Upper lobe of left lung (tissue), 6 donors: Measurements from ENCODE around the gene KIF12. TPM values are rescaled to one million over a fixed set of nuclear protein-coding genes. Genes with fewer than 3 reads are reported as not detected.
"Not testable (repeated sequence)": the region's sequence is repeated elsewhere in the genome, so short reads cannot be mapped to it uniquely, and the experiment has no call there.

Experiments used
- ATAC-seq, 2 donors: fragments of 200-7000 bp; cut with Tn5 transposase; one replicate each; pipeline ENCODE4 v1.9.1; 2022; ENCODE audit warnings: mild to moderate bottlenecking in 2 of 2, moderate library complexity in 2 of 2; ENCODE audit not compliant: low FRiP score in 2 of 2
- DNase-seq, 2 donors: peaks; one replicate each; pipeline ENCODE4 v3.0.0-alpha.2; 2019 to 2020
- H3K27ac ChIP-seq, 4 donors: fragments of 200-600 bp; sonication (generic); one replicate each; pipeline ENCODE4 v1.5.1; 2016 to 2019
- H3K27me3 ChIP-seq, 4 donors: fragments of 200-600 bp; sonication (generic); one replicate each; pipeline ENCODE4 v1.5.1; 2017 to 2019
- H3K36me3 ChIP-seq, 4 donors: fragments of 200-600 bp; sonication (generic); one replicate each; pipeline ENCODE4 v1.5.1; 2016 to 2019
- H3K4me1 ChIP-seq, 4 donors: fragments of 200-600 bp; sonication (generic); one replicate each; pipeline ENCODE4 v1.5.1; 2018 to 2019
- H3K4me3 ChIP-seq, 4 donors: fragments of 200-600 bp; sonication (generic); one replicate each; pipeline ENCODE4 v1.5.1; 2017 to 2019; ENCODE audit warnings: mild to moderate bottlenecking in 2 of 4, moderate library complexity in 1 of 4
- H3K9me3 ChIP-seq, 4 donors: fragments of 200-600 bp; sonication (generic); one replicate each; pipeline ENCODE4 v1.5.1; 2018 to 2019
- CTCF ChIP-seq, 6 experiments: fragments of 450-650 bp in 4 of 6; fragments of 200-600 bp in 2 of 6; sonication (generic) in 2 of 6; IDR thresholded peaks; one replicate each; pipeline ENCODE4 v1.5.1; 2016 to 2019; ENCODE audit warnings: antibody characterized with exemption in 6 of 6
- EP300 ChIP-seq, 4 donors: sonication (generic); formaldehyde crosslinking; IDR thresholded peaks; one replicate each; pipeline ENCODE4 v1.5.1; 2017; ENCODE audit warnings: antibody characterized with exemption in 4 of 4, control low read depth in 2 of 4
- POLR2A ChIP-seq, 4 donors: fragments of 450-650 bp; IDR thresholded peaks; one replicate each; pipeline ENCODE4 v1.5.1; 2016 to 2017; ENCODE audit warnings: antibody characterized with exemption in 4 of 4, mild to moderate bottlenecking in 2 of 4
- POLR2AphosphoS5 ChIP-seq, 2 donors: sonication (generic); formaldehyde crosslinking; IDR thresholded peaks; one replicate each; pipeline ENCODE4 v1.5.1; 2017; ENCODE audit warnings: antibody characterized with exemption in 2 of 2
- WGBS, 2 donors: methylation state at CpG; one replicate each; pipeline ENCODE4 v1.1.5; 2017 to 2018; 5-methylcytosine and 5-hydroxymethylcytosine counted together
- total RNA-seq, 6 donors: library from RNA; depleted of rRNA in 4 of 6; stranded (reverse); fragments of >200 nt in 4 of 6; gene quantifications; one replicate each; pipeline versions ENCODE4 v1.1.0 to v1.2.1, GENCODE V29; 2016 to 2021
- donor health status: DM: no; HTN: no; CAD: no; lungs with moderate emphysema.
- donor health status: DM: no; HTN: yes; CAD: no; lungs with severe emphysema.

The KIF12 gene
- total RNA-seq, 6 donors from 2014 or later = 2.3 to 16.8 (median 4.4) TPM

GRCh38 chr9:114130141-114130540 is 31.0 kb upstream of the KIF12 start:
- Histone ChIP-seq H3K4me1 (no peaks in the 10 kb centered on the region), H3K36me3 (no peaks in the 10 kb centered on the region), H3K9me3 (peaks cover 0 to 10% (median 9%) of the 10 kb centered on the region in 4 donors), H3K27ac (no peak overlapping the region), H3K27me3 (no peaks in the 10 kb centered on the region), H3K4me3 (no peak overlapping the region)
- no peak for DNase-seq
- TF ChIP-seq CTCF (IDR thresholded peaks at IDR 0.05) = no peak
- no peak for TF ChIP-seq POLR2A (IDR thresholded peaks at IDR 0.05)
- TF ChIP-seq POLR2AphosphoS5 (IDR thresholded peaks at IDR 0.05) = no peak
- no peak for TF ChIP-seq EP300 (IDR thresholded peaks at IDR 0.05)
- no peak for ATAC-seq
- 80 to 83% methylated on average over 6 to 7 of the region's 7 CpGs for WGBS, 2 donors

DNA sequence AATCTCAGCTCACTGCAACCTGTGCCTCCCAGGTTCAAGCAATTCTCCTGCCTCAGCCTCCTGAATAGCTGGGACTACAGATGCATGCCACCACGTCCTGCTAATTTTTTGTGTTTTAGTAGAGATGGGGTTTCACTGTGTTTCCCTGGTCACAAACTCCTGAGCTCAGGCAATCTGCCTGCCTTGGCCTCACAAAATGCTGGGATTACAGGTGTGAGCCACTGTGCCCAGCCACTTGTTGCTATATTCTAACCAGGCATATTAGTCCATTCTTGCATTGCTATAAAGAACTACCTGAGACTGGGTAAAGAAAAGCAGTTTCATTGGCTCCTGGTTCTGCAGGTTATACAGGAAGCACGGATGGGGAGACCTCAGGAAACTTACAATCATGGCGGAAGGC is 29.7 kb upstream of the KIF12 start:
- H3K27ac ChIP-seq, H3K4me3 ChIP-seq, H3K36me3 ChIP-seq, ATAC-seq, H3K4me1 ChIP-seq, DNase-seq, H3K27me3 ChIP-seq: not testable (repeated sequence)
- H3K9me3 ChIP-seq = peaks cover 0 to 10% (median 9%) of the 10 kb centered on the region in 4 donors
- 76 to 83% methylated on average over 3 of the region's 3 CpGs for WGBS, 2 donors

DNA sequence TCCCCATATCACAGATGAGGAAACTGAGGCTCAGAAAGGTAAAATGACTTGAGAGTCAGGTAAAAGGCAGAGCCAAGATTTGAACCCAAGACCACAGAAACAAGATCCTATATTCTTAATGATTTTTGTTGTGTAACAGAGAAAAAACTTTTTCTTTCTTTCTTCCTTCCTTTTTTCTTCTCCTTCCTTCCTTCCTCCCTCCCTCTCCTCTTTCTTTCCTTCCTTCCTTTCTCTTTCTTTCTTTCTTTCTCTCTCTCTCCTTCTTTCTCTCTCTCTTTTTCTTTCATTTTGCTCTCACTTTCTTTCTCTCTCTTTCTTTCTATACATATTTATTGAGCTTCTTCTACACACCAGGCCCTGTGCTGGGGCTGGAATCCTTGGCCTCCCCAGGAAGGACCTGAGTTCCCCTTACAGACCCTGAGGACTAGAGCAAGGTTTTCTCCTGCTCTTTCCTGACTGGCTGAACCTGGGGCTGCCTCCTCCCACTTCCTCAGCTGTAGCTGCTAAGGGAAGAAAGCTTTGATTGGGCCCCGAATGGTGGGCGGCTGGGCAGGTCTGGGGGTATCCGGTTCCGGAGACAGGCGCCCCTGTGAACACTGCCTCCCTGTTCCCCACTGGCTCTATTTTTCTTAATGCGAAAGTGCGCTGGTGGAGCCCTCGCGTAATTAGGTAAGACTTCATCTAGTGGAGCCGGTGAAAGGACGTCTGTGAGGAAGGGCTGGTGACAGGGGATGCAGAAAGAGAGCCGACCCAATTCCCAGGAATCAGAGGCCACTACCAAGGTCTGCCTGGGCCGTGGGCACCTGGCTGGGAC is 27.4 kb upstream of the KIF12 start:
- H3K4me1 ChIP-seq = no peaks in the 10 kb centered on the region
- TF ChIP-seq POLR2AphosphoS5 (IDR thresholded peaks at IDR 0.05) (no peak), POLR2A (IDR thresholded peaks at IDR 0.05) (no peak), EP300 (IDR thresholded peaks at IDR 0.05) (no peak), CTCF (IDR thresholded peaks at IDR 0.05) (no peak)
- 65 to 74% methylated on average over 13 of the region's 13 CpGs for WGBS, 2 donors
- ATAC-seq (no peak), DNase-seq (no peak)
- peaks cover 0 to 10% (median 9%) of the 10 kb centered on the region in 4 donors for H3K9me3 ChIP-seq
- no peaks in the 10 kb centered on the region for H3K36me3 ChIP-seq
- no peak overlapping the region for H3K4me3 ChIP-seq
- no peak overlapping the region for H3K27ac ChIP-seq
- H3K27me3 ChIP-seq = no peaks in the 10 kb centered on the region

DNA sequence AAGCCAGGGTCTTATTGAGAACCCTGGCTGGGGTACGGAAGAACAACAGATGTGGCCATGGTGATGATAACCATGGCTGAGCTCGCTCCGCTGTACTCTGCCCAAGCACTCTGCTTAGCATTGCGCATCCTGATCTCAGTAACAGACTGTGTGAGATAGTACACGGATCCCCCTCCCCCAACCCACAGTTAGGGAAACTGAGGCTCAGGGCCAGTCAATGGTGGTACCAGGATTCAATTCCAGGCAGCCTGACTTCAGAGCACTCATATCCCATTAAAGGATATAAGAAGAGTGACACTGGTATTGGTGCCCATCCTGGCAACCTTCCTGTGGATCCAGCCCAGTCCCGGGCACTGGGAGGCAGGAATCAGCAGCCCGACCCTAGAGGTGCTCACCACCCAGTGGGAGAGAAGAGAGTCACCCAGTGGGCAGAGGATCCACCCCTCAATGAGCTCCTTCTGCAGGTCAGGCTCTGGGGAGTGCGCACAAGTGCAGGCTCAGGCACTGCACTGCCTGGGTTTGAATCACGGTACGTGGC is 26.5 kb upstream of the KIF12 start:
- DNase-seq = no peak
- no peak overlapping the region for H3K4me3 ChIP-seq
- no peaks in the 10 kb centered on the region for H3K27me3 ChIP-seq
- H3K9me3 ChIP-seq = peaks cover 0 to 10% (median 9%) of the 10 kb centered on the region in 4 donors
- H3K36me3 ChIP-seq = no peaks in the 10 kb centered on the region
- H3K27ac ChIP-seq = no peak overlapping the region
- no peak for TF ChIP-seq CTCF (IDR thresholded peaks at IDR 0.05)
- TF ChIP-seq EP300 (IDR thresholded peaks at IDR 0.05) = no peak
- TF ChIP-seq POLR2AphosphoS5 (IDR thresholded peaks at IDR 0.05) = no peak
- no peak for TF ChIP-seq POLR2A (IDR thresholded peaks at IDR 0.05)
- no peaks in the 10 kb centered on the region for H3K4me1 ChIP-seq
- no peak for ATAC-seq
- 78 to 87% methylated on average over 6 to 10 of the region's 10 CpGs for WGBS, 2 donors

DNA sequence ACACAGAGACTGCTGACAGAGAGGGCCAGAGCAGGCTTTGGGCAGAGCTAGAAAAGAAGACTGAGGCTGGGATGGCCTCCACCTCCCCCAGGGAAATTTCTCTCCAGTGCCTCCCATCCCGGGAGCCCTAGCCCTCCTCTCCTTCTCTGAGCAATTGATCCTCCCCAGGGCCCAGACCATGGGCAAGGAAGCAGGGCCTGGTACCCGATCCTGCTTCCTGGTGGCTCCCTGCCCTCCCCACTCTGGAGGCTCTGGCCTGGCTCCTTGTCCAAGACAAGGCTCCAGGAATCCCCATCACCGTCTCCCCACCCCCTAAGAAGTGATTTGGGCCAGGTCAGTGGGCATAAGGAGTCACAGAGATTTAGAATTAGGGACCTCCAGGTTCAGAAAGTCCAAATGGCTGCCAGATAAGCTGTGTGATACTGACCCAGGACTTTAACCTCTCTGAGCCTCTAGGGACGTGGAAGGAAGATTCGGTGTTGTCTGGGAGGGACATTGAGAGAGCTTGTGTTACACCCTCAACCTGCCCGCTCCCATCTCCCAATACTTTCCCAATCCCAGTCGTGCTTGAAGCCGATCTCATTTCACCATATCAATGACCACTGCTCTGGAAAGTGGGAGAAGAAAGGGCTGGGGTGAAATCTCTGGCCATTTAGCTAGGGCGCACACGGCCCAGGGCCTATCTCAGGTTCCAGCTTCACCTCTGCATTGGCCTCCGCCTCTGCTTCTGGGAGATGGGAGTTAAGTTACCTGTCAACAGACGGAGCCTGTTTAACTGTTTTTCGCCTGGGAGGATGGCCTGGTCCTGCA is 25.8 kb upstream of the KIF12 start:
- ATAC-seq (no peak), DNase-seq (no peak)
- Histone ChIP-seq H3K27ac (no peak overlapping the region), H3K9me3 (peaks cover 0 to 10% (median 9%) of the 10 kb centered on the region in 4 donors), H3K36me3 (no peaks in the 10 kb centered on the region), H3K4me3 (no peak overlapping the region), H3K4me1 (peaks cover 0 to 2% (median 0%) of the 10 kb centered on the region in 4 donors), H3K27me3 (no peaks in the 10 kb centered on the region)
- WGBS, 2 donors = 82 to 87% methylated on average over 11 to 13 of the region's 13 CpGs
- TF ChIP-seq EP300 (IDR thresholded peaks at IDR 0.05) = no peak
- no peak for TF ChIP-seq CTCF (IDR thresholded peaks at IDR 0.05)
- no peak for TF ChIP-seq POLR2A (IDR thresholded peaks at IDR 0.05)
- no peak for TF ChIP-seq POLR2AphosphoS5 (IDR thresholded peaks at IDR 0.05)
